ES-I3 (cell line): ENCODE results near the gene CFAP61.
"Not testable (repeated sequence)": the region's sequence is repeated elsewhere in the genome, so short reads cannot be mapped to it uniquely, and the experiment has no call there.

ENCODE experiments used
- H3K36me3 ChIP-seq: 2 replicates; pipeline ENCODE4 v1.6.1; 2013; ENCODE audit warnings: mild to moderate bottlenecking, low read length, control low read depth, moderate library complexity; ENCODE audit not compliant: insufficient read depth
- H3K4me1 ChIP-seq: 2 replicates; pipeline ENCODE4 v1.6.1; 2013; ENCODE audit warnings: mild to moderate bottlenecking, control low read depth, low read length; ENCODE audit not compliant: insufficient read depth
- H3K9ac ChIP-seq: 2 replicates; pipeline ENCODE4 v1.6.1; 2013; ENCODE audit warnings: low read depth, mild to moderate bottlenecking, low read length, moderate library complexity
- H3K9me3 ChIP-seq: 2 replicates; pipeline ENCODE4 v1.6.1; 2013; ENCODE audit warnings: mild to moderate bottlenecking, low read length, moderate library complexity; ENCODE audit not compliant: control insufficient read depth, insufficient read depth

CFAP61 gene

GRCh38 chr20:20089939-20090338, 37.6 kb downstream of the CFAP61 start:
- Histone ChIP-seq H3K9ac (no peak overlapping the region), H3K36me3 (no peaks in the 10 kb centered on the region), H3K9me3 (no peaks in the 10 kb centered on the region), H3K4me1 (no peaks in the 10 kb centered on the region)

- Histone ChIP-seq H3K9me3 (no peaks in the 10 kb centered on the region), H3K9ac (no peak overlapping the region), H3K4me1 (no peaks in the 10 kb centered on the region), H3K36me3 (no peaks in the 10 kb centered on the region)
These were observed 40.5 kb downstream of the CFAP61 start for GRCh38 chr20:20092827-20093226.

GRCh38 chr20:20094410-20094809, 42.1 kb downstream of the CFAP61 start:
- Histone ChIP-seq H3K9ac (no peak overlapping the region), H3K9me3 (no peaks in the 10 kb centered on the region)

GRCh38 chr20:20095114-20095872, 43.0 kb downstream of the CFAP61 start:
- no peaks in the 10 kb centered on the region for H3K36me3 ChIP-seq
- no peaks in the 10 kb centered on the region for H3K4me1 ChIP-seq
- H3K9me3 ChIP-seq, result no peaks in the 10 kb centered on the region
- no peak overlapping the region for H3K9ac ChIP-seq

More at GRCh38 chr20:20094410-20094809, 42.1 kb downstream of the CFAP61 start:
- Histone ChIP-seq H3K36me3 (no peaks in the 10 kb centered on the region), H3K4me1 (no peaks in the 10 kb centered on the region)

- Histone ChIP-seq H3K9ac (no peak overlapping the region), H3K4me1 (no peaks in the 10 kb centered on the region), H3K36me3 (no peaks in the 10 kb centered on the region)
These were observed 44.1 kb downstream of the CFAP61 start for GRCh38 chr20:20096421-20096820.

GRCh38 chr20:20100881-20101280, 48.5 kb downstream of the CFAP61 start:
- Histone ChIP-seq H3K36me3 (no peaks in the 10 kb centered on the region), H3K9me3 (no peaks in the 10 kb centered on the region; the same call in 1 of the 2 replicates), H3K9ac (no peak overlapping the region), H3K4me1 (no peaks in the 10 kb centered on the region)

More at GRCh38 chr20:20096421-20096820, 44.1 kb downstream of the CFAP61 start:
- H3K9me3 ChIP-seq, result no peaks in the 10 kb centered on the region

GRCh38 chr20:20102163-20102562, 49.8 kb downstream of the CFAP61 start:
- H3K36me3 ChIP-seq, result no peaks in the 10 kb centered on the region
- no peak overlapping the region for H3K9ac ChIP-seq
- H3K9me3 ChIP-seq, result no peaks in the 10 kb centered on the region; the same call in 1 of the 2 replicates
- H3K4me1 ChIP-seq, result no peaks in the 10 kb centered on the region; the same call in 1 of the 2 replicates

GRCh38 chr20:20102716-20103258, 50.5 kb downstream of the CFAP61 start:
- Histone ChIP-seq H3K9ac (no peak overlapping the region), H3K4me1 (no peaks in the 10 kb centered on the region; the same call in 1 of the 2 replicates), H3K9me3 (no peaks in the 10 kb centered on the region; the same call in 1 of the 2 replicates), H3K36me3 (no peaks in the 10 kb centered on the region)

- no peaks in the 10 kb centered on the region; the same call in 1 of the 2 replicates for H3K4me1 ChIP-seq
- no peaks in the 10 kb centered on the region; the same call in 1 of the 2 replicates for H3K9me3 ChIP-seq
- no peak overlapping the region for H3K9ac ChIP-seq
- H3K36me3 ChIP-seq, result no peaks in the 10 kb centered on the region
These were observed 51.2 kb downstream of the CFAP61 start for GRCh38 chr20:20103486-20103885.

GRCh38 chr20:20123187-20123586, 70.9 kb downstream of the CFAP61 start:
- H3K9me3 ChIP-seq, H3K36me3 ChIP-seq, H3K9ac ChIP-seq, H3K4me1 ChIP-seq: not testable (repeated sequence)

- Histone ChIP-seq H3K9ac (no peak overlapping the region), H3K9me3 (peaks cover 5% of the 10 kb centered on the region), H3K4me1 (no peaks in the 10 kb centered on the region), H3K36me3 (no peaks in the 10 kb centered on the region)
These were observed 78.1 kb downstream of the CFAP61 start for GRCh38 chr20:20130399-20130798.

- Histone ChIP-seq H3K9me3 (no peaks in the 10 kb centered on the region; the same call in 1 of the 2 replicates), H3K4me1 (no peaks in the 10 kb centered on the region), H3K9ac (no peak overlapping the region), H3K36me3 (no peaks in the 10 kb centered on the region)
These were observed 82.7 kb downstream of the CFAP61 start for GRCh38 chr20:20134941-20135575.

- H3K36me3 ChIP-seq, result no peaks in the 10 kb centered on the region
- no peak overlapping the region for H3K9ac ChIP-seq
- H3K9me3 ChIP-seq, result no peaks in the 10 kb centered on the region
- H3K4me1 ChIP-seq, result no peaks in the 10 kb centered on the region
These were observed 84.0 kb downstream of the CFAP61 start for GRCh38 chr20:20136313-20136712.

- Histone ChIP-seq H3K9ac (no peak overlapping the region), H3K9me3 (no peaks in the 10 kb centered on the region), H3K36me3 (no peaks in the 10 kb centered on the region), H3K4me1 (no peaks in the 10 kb centered on the region)
These were observed 85.5 kb downstream of the CFAP61 start for GRCh38 chr20:20137851-20138250.
